Measurements from ENCODE around the gene SPSB4.

- TF ChIP-seq CTCF (IDR thresholded peaks at IDR 0.05) (no peak), POLR2A (IDR thresholded peaks at IDR 0.05) (no peak)
These were observed 6.3 kb downstream of the SPSB4 start for GRCh38 chr3:141057436-141057835.

All from ovary (tissue), 3 donors.